ENCODE data around the gene PTPRK.

PTPRK gene

DNA sequence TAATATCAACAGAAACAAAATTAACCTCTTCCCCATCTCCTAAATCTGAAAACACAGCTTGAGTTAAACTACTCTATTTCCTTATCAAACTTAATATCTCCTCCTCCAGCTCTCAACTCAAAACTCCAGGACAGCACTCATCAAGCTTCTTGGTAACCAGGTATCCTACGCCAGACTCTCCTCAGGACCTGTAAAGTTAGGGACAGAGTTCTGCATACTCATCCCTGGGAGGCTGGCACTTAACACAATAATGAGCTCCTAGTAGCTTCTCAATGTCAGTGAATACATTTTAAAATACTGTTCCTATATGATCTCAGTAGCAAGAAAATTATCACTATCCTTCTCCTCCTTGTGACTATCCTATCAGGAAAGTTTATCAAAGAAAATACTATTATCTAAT, 240.3 kb downstream of the PTPRK start:
- DNase-seq = no peak

DNA sequence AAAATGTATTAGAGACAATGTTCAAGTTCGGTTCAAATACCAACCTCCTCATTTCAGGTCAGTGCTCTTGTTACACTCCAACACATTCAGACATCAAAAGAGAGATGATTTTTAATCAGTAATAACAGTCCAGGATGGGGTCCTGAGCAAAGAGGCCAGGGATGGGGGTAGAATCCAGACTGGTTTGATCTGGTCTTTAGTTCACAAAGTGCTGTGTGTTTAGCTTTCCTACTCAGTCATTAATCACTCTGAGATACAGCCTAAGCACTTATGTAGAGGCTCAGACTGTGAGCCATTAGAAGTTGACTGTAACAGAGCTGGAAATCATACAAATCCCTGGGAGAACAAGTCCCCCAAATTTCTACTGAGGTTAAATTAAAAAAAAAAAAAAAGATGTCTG, 241.6 kb downstream of the PTPRK start:
- DNase-seq = no peak

DNA sequence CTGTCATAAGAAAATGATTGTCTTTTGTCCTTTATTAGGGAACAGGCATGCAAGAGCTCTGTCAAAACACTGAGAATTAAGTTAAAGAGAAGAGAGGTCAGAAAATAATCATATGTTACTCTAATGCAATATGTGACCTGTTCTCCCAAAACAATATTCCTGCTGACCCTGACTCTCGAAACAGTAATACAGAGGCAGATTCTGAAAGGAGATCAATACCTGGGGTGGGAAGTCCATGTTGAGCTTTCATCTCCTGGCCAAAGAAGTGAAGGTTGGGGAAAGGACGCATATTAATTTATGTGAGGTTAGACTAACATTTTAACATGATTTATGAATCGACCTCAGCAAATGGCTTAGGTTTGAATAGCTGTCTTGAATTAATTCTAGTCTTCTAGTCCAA, 243.0 kb downstream of the PTPRK start:
- DNase-seq = no peak

DNA sequence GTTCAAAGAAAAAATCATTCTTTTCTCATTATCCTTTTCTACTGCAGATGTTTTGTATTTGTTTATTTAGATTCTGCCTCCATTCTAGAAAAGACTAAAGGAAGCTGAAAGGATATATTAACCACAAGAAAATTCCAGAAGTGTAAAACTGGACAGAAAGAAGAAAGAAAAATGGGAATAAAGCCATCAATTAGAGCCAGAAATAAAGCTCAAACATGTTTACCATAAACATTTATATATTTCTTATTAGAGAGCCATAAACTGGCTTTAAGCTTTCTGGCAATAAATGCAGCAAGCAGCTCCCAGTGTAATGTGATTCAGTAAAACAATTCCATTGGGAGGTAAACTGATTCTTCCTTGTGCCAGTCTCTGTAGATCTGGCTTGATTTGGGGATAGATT, 244.1 kb downstream of the PTPRK start:
- no peak for DNase-seq

DNA sequence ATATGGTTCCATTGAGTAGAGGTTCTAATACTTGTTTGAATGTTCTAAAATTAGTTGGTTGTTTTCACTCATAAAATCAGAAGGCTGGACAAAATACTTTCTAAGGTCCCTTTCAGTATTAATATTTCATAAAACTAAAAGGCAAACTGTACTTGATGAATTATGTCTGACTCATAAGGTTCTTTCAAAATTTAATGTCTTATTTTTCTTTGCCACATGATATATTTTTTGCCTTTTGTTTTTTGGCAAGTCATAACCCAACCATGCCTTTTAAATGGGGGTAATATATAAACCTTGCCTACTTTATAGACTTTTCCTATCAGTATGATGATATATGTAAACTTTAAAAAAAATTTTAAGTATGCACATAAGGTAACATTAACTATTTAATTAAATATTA, 244.7 kb downstream of the PTPRK start:
- no peak for DNase-seq

DNA sequence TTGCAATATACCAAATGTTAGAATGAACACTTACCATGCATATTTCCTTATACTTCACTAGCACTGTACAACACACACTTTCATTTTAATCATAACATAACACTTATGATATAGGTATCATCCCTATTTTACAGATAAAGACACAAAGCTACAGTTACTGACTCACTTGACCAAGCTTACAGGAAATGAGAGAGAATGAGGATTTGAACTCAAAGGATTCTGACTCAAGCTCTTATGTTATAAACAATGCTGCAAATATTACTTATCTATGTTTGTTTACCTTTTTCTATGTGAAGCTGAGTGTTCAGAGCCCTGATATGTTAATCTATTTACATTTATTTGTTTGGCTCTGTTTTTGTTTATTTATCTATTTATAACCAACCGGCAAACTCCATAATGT, 245.4 kb downstream of the PTPRK start:
- no peak for DNase-seq

DNA sequence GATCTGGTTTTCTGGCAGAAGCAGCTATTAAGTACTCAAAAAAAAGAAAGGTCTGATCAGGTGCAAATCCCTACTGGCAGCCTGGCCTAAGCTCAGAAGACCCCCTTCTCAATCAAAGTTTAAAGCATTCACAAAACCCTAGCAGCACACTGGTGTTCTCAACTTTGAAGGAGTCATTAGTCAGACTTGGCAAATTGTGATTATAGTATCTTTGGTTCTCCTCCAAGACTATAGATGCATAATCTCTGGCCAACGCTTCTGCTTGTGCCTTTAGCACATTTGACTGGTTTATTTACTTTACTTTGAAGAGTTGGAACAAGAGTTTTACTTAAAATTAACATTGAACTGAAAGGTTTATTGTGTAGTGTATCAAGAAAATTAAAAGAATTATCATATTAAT, 248.9 kb downstream of the PTPRK start:
- no peak for DNase-seq

DNA sequence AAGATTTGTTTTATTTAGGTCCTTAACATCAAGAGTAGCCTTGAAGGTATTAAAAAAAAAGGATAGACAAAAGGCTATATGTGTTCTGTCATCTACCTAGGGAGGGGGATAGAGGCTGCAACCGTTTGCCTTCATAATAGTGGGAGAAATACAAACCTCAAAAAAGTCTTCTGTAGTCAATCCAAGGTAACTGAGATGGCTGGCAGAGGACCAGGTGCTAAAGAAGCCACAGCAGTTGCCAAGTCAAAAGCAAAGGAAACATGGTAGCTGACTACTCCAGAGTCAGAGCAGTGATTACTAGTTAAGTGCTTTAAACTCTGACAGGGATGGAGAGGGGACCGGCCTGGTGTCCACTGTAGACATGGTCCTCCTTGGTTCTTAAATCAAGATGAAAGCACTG, 249.4 kb downstream of the PTPRK start:
- no peak for DNase-seq

DNA sequence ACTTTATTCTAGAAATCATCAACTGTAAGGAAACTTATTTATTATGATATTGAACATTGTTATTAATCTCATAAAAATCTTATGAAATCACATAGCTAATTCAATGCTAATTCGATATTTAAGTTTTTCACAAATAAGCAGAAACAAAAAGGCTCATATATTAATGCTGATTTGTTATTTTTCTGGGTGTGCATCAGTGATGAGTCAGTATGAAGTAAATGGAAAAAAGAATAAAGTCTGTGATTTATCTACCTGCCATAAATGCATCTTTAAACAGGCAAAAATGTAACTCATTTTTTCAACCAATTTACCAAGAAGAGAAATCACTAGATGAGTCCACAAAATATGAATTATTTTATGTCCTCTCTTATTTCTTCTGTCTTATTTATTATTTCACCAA, 253.5 kb downstream of the PTPRK start:
- DNase-seq = no peak

DNA sequence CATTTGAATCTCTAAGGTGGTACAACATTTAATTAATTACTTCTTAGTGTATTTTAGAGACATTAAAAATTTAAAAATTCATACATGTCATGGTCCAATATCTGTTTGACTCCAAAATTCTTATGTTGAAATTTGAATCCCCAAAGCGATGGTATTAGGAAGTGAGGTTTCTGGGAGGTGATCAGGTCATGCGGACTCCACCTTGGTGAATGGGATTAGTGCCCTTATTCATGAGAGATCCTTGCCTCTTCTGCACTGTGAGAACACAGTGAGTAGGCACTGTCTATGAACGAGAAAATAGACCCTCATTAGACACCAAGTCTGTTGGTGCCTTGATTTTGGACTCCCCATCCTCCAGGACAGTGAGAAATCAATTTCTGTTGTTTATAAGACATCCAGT, 254.7 kb downstream of the PTPRK start:
- DNase-seq = no peak

DNA sequence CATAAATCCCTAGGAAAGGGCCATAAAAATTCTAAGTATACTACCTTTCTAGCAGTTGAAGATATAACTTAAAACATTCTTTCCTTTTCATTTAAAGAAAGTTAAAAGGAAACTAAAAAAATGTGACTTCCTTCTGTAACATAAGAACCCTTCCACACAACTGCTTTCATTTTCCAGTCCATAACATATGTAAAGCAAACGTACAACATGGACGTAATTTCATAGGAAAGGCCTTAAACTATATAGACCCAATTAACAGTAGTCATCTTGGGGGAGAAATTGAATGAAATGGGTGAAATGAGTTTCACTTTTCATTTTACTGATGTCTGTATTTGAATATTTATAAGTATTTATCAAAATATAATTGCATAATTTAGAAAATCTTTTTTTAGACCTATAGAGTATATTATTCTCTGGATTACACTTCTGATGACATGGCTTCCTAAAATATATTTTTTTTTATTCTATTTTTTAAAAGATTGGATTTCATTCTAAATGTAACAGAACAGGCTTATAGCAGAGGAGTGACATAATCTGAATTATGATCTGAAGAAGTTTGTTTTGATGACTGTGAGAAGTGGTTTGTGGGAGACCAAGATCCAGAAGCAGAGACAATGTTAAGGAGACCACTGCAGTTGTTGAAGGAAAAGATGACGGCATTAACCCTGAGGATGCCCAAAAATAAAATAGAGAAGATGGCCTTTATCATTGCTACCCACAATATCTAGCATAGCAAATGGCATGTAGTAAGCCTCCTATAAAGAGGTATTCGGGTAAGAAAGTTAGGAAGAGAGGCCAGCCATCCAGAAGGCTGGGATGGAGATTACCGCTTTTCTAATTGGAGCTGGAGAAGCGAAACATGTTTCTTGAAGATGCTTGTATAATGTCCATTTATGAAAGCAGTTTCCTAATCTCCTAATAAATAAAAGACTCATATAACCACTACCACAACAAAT, 260.4 kb downstream of the PTPRK start:
- DNase-seq = no peak

DNA sequence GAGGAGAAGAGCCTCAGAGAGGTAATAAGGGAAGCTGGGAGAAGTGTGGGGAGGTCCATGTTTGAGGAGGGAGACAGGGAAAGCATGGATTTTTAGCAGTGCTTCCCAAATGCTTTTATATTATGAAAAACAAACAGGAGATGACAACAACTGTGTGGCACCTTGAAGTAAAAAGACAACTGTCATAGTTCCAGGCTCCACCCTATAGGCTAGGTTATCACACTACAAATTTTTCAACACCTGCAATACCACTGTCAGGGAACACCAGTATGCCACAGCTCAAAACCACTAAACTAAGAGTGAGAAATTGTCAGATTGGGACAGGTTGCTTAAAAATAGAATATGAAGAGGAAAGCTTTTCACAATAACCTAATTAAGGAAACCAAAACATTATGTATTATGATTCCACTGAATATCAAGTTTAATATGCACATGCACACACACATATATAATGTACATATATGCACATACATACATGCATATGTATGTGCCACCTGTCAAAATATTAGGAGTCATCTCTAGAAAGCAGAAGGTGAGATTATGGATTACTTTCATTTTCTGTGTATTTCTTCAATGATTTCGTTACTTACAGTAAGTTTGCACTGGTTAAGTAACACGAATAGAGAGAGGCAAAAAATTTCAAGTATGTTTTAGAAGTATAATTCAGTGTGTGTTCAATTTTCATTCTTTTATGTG, 261.2 kb downstream of the PTPRK start:
- DNase-seq = no peak

DNA sequence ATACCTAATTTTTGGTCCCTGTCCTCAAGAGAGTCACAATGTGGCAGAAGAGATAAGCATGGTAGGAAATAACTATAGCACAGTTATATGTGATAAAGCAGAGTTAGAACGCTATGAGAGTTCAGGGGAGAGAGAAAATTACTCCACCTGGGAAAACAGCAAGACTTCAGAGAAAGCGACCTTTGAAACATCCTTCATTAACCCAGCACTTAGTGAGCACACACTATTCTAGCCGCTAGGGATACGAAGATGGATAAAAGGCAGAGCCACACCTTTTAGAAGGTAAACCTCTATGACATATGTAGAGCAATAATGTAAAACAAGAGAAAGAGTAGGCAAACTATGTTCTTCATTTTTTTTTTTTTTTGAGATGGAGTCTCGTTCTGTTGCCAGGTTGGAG, 264.3 kb downstream of the PTPRK start:
- DNase-seq = no peak

DNA sequence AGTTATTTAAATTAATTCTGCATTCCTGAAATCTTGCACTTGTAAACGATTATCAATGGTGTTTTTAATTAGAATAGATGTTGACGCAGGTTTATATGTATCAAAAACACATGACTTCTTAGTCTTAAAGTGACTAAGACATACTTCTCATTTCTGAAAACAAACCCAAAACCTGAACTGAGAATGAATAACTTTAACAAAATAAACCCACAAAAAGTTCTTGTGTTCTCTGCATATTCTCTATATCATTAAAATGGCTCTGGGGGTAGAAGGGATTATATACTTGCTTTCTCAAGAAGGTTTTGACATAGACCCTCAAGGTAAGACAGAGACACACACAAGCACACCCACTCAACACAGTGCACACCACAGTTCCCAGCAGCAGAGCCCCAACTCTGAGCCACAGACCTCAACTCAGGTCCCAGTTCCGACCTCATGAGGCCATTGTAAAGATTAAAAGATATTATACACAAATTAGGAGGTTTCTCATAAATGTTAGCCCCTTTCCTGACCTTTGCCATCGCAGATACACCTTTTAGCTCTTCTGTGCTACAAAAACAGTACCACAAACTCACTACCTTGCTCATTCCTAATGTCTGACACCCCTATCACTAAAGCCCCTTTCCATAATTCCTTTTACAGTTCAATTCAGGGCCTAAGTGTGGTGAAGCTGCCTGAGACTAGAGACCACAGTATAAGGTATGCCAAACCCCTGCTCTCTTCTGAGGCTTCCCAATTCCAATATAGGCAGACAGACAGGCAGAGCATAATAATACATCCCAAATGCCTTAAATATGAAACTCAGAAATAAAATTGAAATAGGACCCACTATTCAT, 267.8 kb downstream of the PTPRK start:
- no peak for DNase-seq

DNA sequence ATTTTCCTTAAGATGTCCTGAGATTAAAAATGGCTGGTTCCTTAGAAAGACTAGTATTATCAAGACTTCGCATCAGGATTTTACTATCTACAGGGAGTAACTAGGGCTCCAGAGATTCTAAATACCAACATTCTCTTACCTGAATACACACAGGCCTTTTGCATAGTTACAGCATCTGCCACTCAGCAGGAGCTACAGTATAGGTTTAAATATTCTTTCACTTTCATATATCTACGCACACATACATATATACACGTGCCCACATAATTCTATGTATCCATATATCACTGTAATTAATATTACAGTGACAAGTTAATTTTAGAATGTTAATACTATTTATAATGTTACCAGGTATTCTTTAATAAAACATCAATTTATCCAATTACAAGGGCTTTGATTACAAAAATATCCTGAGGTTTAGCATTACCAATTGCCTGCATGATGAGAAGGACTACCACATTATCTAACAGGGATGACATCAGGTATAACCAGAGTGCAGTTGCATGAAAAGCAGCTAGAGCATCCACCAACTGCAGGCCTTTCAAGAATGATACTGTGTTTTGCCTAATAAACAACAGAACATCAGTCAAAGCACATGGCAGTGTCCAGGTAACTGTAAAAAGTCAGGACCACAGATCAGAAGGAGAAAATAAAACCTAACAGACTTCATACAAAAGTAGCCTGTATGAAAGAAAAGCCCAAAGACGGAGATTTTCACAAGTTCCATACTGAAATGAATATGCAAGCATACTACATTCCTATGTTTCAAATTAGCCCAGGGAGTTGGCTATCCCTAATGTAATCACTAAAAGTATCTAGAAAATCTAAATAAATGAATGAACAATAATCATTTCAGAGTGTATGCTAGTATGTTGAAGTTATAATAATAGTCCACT, 268.7 kb downstream of the PTPRK start:
- no peak for DNase-seq

DNA sequence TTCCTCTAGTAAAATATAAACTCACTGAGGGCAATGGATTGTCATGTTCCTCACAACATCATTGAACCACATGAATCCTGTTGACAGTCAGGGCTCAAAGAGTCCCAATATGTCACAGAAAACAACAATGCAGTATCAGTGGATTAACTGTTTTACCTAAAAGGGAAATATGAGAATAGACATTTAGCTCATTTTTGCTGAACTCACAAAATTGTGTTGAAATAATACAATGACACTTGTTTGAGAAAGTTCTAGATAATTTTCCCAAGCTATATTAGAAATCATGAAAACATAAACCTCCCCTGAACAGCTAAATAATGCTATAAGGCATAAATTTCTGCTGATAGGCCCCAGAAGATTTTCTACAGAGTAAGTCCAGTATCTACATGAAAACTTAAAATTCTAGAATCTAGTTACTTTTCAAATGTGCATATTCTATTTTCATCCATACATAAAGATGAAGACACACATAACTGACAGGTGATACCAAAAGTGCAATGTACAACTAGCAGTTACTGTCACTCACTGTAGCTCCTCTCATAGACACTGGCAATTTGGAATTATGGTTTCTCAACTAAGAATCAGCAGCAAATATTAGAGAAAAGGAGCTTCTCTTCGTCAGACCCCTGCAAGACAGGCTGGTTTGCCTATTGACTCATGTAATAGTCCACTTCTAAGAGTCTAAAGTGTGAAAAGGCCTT, 269.9 kb downstream of the PTPRK start:
- DNase-seq = no peak

DNA sequence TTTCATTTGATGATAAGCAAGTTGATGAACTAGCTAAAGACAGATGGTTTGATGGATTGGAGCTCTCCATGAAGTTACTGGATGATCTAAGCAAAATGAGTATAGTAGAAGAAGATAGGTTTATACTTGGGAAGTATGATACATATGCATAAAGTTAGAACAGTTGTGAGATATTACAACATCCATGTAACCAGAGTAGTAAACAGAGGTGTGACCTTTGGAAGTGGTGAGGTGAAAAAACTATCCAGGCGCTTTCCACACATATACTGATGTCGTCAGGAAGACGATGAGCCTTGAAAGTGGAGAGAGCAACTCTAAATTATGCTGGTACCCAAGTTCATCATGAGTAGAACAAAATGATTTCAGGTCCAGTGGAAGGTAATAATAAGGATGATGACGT, 271.0 kb downstream of the PTPRK start:
- DNase-seq = no peak

DNA sequence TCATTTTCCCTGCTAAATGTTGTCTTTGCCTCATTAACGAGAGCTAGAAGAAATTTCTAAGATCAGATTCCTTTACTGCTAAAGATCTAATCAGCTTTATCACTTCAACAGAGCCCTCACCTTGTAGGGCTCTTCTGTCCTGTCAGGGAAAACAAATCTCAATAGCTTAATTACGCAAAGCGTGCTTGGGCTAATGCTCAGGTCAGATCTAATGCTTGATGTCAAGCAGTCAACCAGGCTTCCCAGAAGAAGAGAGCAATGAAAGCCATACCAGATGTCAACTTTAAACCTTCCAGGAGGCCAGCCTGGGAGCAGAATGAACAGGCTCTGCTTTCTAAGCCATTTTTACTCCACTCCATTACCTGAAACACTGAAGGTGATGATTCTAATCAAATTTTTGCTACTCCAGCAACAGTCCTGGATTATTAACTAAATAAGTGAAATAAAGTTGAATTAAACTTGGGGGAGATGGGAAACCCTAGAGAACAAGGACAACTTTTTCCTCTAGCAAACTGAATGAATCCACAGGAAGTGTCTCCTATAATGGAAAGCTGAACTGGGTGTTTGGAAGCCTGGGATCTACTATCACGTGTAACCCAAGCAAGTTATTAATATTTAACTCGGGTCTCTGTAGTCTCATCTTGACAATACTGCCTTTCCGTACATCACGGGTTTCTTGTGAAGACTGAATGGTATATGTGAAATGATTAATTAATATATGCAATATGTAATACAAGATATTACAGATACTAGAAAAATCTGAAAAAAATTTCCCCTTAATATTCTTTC, 273.7 kb downstream of the PTPRK start:
- no peak for DNase-seq

DNA sequence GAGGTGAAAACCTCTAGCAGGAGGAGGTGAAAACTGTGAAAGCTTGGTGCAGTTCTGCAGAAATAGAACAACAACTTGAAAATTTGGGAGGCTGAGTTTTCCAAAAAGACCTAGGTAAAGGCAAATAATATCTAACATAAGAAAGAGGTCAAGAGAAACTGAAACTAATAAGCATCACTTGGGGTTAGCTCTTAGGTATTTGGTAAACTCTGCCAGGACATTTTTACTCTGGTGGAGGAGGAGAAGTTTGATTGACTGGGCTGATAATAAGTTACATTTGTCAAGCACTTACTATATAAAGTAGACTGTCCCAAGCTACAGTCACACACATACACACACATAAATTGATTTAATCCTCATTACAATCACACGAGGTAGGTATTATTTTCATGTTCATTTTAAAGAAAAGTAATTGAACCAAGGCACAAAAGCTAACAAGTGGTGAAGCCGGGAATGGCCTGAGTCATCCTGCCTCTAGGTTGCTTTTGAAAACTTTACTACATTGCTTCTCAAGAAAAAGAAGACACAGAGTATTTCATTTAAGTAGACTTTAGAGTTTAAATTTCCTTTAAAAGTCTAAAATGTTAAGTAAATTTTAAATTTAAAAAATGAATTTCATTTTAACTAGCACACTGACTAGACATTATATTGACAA, 275.5 kb downstream of the PTPRK start:
- no peak for DNase-seq

DNA sequence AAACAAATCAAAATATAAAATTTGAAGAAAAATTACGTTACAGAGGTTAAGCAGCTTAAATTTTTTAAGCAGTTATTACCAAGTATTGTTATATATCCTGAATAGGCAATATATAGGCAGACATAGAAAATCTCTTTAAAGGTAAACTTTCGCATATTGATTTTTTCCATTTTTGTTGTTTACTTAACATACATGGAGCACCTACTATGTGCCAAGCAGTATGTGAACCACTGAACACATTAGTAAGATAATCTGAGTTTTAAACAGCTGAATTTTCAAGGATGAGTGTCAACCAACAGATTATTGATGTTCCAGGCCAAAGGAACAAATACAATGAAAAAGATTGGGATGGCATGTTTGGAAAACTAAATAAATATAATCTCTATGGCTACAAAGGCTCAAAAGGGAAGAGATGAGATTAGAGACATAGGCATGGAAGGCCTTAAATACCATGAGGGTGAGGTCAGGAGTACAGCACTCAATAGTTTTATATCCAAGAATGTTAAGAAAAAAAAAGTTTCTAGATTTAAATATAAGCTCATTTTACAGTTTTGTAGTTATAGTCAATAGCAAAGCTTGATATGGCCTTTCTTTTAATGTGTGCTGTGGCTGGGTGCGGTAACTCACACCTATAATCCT, 277.5 kb downstream of the PTPRK start:
- DNase-seq = no peak

All from NCI-H1105 treated with DMSO at 0.1 percent for 48 hours (cell line).